GM23248 (cell line): ENCODE data around the gene TMEM108.

Experiments
- EZH2 ChIP-seq: fragments of 200-600 bp; sonication (generic); IDR thresholded peaks from 2 replicates; pipeline ENCODE4 v1.6.1; 2018; ENCODE audit warnings: antibody characterized with exemption, mild to moderate bottlenecking; ENCODE audit not compliant: insufficient read depth, poor library complexity, severe bottlenecking
- EZH2phosphoT487 ChIP-seq: fragments of 200-600 bp; sonication (generic); IDR thresholded peaks from 2 replicates; pipeline ENCODE4 v1.6.1; 2018; ENCODE audit warnings: antibody characterized with exemption, moderate library complexity, mild to moderate bottlenecking, low read depth; ENCODE audit not compliant: insufficient read depth

GRCh38 chr3:132995971-132996370 lies 42.2 kb upstream of the TMEM108 start:
- TF ChIP-seq EZH2phosphoT487 = no peak
- no peak for TF ChIP-seq EZH2
